GM21529 (cell line): ENCODE results near the gene ARRDC3.
"Not testable (repeated sequence)": the region's sequence is repeated elsewhere in the genome, so short reads cannot be mapped to it uniquely, and the experiment has no call there.

Source experiments
- ATAC-seq: cut with Tn5 transposase; IDR thresholded peaks from one replicate; pipeline ENCODE4 v1.9.1; 2021; ENCODE audit not compliant: unreplicated experiment

ARRDC3 gene

GRCh38 chr5:91385596-91385995, 2.5 kb upstream of the ARRDC3 start:
- not testable (repeated sequence) for ATAC-seq

- ATAC-seq: peak; percentile 15
Observed at GRCh38 chr5:91384671-91385430, 1.7 kb upstream of the ARRDC3 start.

- ATAC-seq: no peak
Observed at GRCh38 chr5:91383956-91384300, 811 bp upstream of the ARRDC3 start.

- ATAC-seq: no peak
Observed at GRCh38 chr5:91382530-91383026, 539 bp downstream of the ARRDC3 start.

- peak; percentile 17 for ATAC-seq
Observed at GRCh38 chr5:91381774-91382359, 1.2 kb downstream of the ARRDC3 start.

GRCh38 chr5:91381239-91381773, 1.8 kb downstream of the ARRDC3 start:
- no peak for ATAC-seq

GRCh38 chr5:91380491-91381238, 2.5 kb downstream of the ARRDC3 start:
- peak; percentile 46 for ATAC-seq

GRCh38 chr5:91379914-91380490, 3.1 kb downstream of the ARRDC3 start:
- ATAC-seq: peak; percentile 53

- no peak for ATAC-seq
Observed at GRCh38 chr5:91379246-91379913, 3.7 kb downstream of the ARRDC3 start.

- ATAC-seq: no peak
Observed at GRCh38 chr5:91378752-91379211, 4.3 kb downstream of the ARRDC3 start.

GRCh38 chr5:91374893-91375520, 8.1 kb downstream of the ARRDC3 start:
- no peak for ATAC-seq

- ATAC-seq: no peak
Observed at GRCh38 chr5:91373600-91373999, 9.5 kb downstream of the ARRDC3 start.

- ATAC-seq: no peak
Observed at GRCh38 chr5:91373006-91373405, 10.1 kb downstream of the ARRDC3 start.

- no peak for ATAC-seq
Observed at GRCh38 chr5:91369480-91369879, 13.6 kb downstream of the ARRDC3 start.

GRCh38 chr5:91367908-91368648, 15.0 kb downstream of the ARRDC3 start:
- no peak for ATAC-seq

GRCh38 chr5:91367344-91367743, 15.8 kb downstream of the ARRDC3 start:
- ATAC-seq: no peak

GRCh38 chr5:91366551-91366950, 16.6 kb downstream of the ARRDC3 start:
- no peak for ATAC-seq

- no peak for ATAC-seq
Observed at GRCh38 chr5:91365498-91365897, 17.6 kb downstream of the ARRDC3 start.

- ATAC-seq: no peak
Observed at GRCh38 chr5:91362935-91363334, 20.2 kb downstream of the ARRDC3 start.
